Mammary epithelial cell (primary cell): ENCODE data around the gene HEXIM1.

Source experiments
- CTCF ChIP-seq, 2 donors: IDR thresholded peaks in 1 of 2; conservative IDR thresholded peaks in 1 of 2; 2 replicates each; pipeline ENCODE4 v1.5.1; 2011 to 2012; ENCODE audit warnings: inconsistent platforms in 2 of 2, low read length in 2 of 2, mild to moderate bottlenecking in 2 of 2, control low read depth in 1 of 2, low read depth in 1 of 2; ENCODE audit not compliant: insufficient read depth in 1 of 2; ENCODE audit errors: extremely low read depth in 1 of 2
- EZH2 ChIP-seq: IDR thresholded peaks from 2 replicates; pipeline ENCODE4 v1.6.1; 2012; ENCODE audit warnings: low read length, inconsistent platforms, borderline replicate concordance

GRCh38 chr17:45106582-45106981 lies 41.7 kb upstream of the HEXIM1 start:
- TF ChIP-seq CTCF (conservative IDR thresholded peaks at IDR 0.05 in 1 of 2, IDR thresholded peaks at IDR 0.05 in 1 of 2; ENCODE audit: extremely low read depth in 1 of 2, insufficient read depth in 1 of 2, low read depth in 1 of 2, low read length in 2 of 2) (no peak), EZH2 (no peak)
